ENCODE results near the gene ADAMTS4. TPM values are rescaled to one million over a fixed set of nuclear protein-coding genes. Genes with fewer than 3 reads are reported as not detected.

ADAMTS4 gene
- total RNA-seq, 2 donors from 2014 or later = 0.55 to 3.4 TPM

GRCh38 chr1:161176468-161177111 lies 22.3 kb downstream of the ADAMTS4 start:
- 14% methylated on average over 17 of the region's 17 CpGs for WGBS
- H3K36me3 ChIP-seq = peaks cover 0 to 5% of the 10 kb centered on the region in 2 donors
- H3K27me3 ChIP-seq (replicated peaks; ENCODE audit: insufficient read depth) = no peaks in the 10 kb centered on the region
- no peaks in the 10 kb centered on the region for H3K9me3 ChIP-seq
- H3K27ac ChIP-seq = peak overlapping the region; percentile 84 to 87
- peak overlapping the region; percentile 75 to 77 for H3K4me3 ChIP-seq
- DNase-seq (ENCODE audit: low spot score) = no peak
- H3K4me1 ChIP-seq (replicated peaks) = no peaks in the 10 kb centered on the region
- no peak for TF ChIP-seq POLR2AphosphoS5 (IDR thresholded peaks at IDR 0.05)
- TF ChIP-seq CTCF (IDR thresholded peaks at IDR 0.05) = no peak
- no peak for TF ChIP-seq POLR2A (IDR thresholded peaks at IDR 0.05)
- intact Hi-C loops (cut with DNase I) = no loop called here

- peak overlapping the region; percentile 84 to 87 for H3K27ac ChIP-seq
- H3K4me3 ChIP-seq = peak overlapping the region in 1 of 2 donors; percentile 75
- WGBS = 85% methylated on average over 10 of the region's 10 CpGs
These were observed 22.9 kb downstream of the ADAMTS4 start for GRCh38 chr1:161175771-161176453.

GRCh38 chr1:161174911-161175310 lies 23.9 kb downstream of the ADAMTS4 start:
- Histone ChIP-seq H3K9me3 (no peaks in the 10 kb centered on the region), H3K36me3 (peaks cover 0 to 17% of the 10 kb centered on the region in 2 donors), H3K27me3 (replicated peaks; ENCODE audit: insufficient read depth) (no peaks in the 10 kb centered on the region), H3K4me3 (no peak overlapping the region), H3K27ac (no peak overlapping the region), H3K4me1 (replicated peaks) (no peaks in the 10 kb centered on the region)
- 92% methylated on average over 11 of the region's 11 CpGs for WGBS
- TF ChIP-seq CTCF (IDR thresholded peaks at IDR 0.05) (no peak), POLR2A (IDR thresholded peaks at IDR 0.05) (no peak), POLR2AphosphoS5 (IDR thresholded peaks at IDR 0.05) (no peak)
- DNase-seq (ENCODE audit: low spot score) = no peak
- intact Hi-C loops (cut with DNase I) = no loop called here

More at GRCh38 chr1:161175771-161176453, 22.9 kb downstream of the ADAMTS4 start:
- no peaks in the 10 kb centered on the region for H3K27me3 ChIP-seq (replicated peaks; ENCODE audit: insufficient read depth)
- no peak for DNase-seq (ENCODE audit: low spot score)
- intact Hi-C loops (cut with DNase I) = no loop called here
- TF ChIP-seq POLR2A (IDR thresholded peaks at IDR 0.05) = no peak
- no peak for TF ChIP-seq POLR2AphosphoS5 (IDR thresholded peaks at IDR 0.05)
- no peak for TF ChIP-seq CTCF (IDR thresholded peaks at IDR 0.05)
- no peaks in the 10 kb centered on the region for H3K9me3 ChIP-seq
- H3K36me3 ChIP-seq = peaks cover 0 to 12% of the 10 kb centered on the region in 2 donors
- no peaks in the 10 kb centered on the region for H3K4me1 ChIP-seq (replicated peaks)

- H3K27me3 ChIP-seq (replicated peaks; ENCODE audit: insufficient read depth) = no peaks in the 10 kb centered on the region
- WGBS = 95% methylated on average over 11 of the region's 11 CpGs
- no peak overlapping the region for H3K27ac ChIP-seq
- no peak overlapping the region for H3K4me3 ChIP-seq
- H3K9me3 ChIP-seq = no peaks in the 10 kb centered on the region
- TF ChIP-seq POLR2A (IDR thresholded peaks at IDR 0.05) (no peak), CTCF (IDR thresholded peaks at IDR 0.05) (no peak), POLR2AphosphoS5 (IDR thresholded peaks at IDR 0.05) (no peak)
- intact Hi-C loops (cut with DNase I) = no loop called here
- no peak for DNase-seq (ENCODE audit: low spot score)
- H3K36me3 ChIP-seq = peaks cover 0 to 17% of the 10 kb centered on the region in 2 donors
- no peaks in the 10 kb centered on the region for H3K4me1 ChIP-seq (replicated peaks)
These were observed 25.1 kb downstream of the ADAMTS4 start for GRCh38 chr1:161173711-161174110.
